ENCODE data around the gene SLC37A1. TPM values are rescaled to one million over a fixed set of nuclear protein-coding genes. Genes with fewer than 3 reads are reported as not detected.

Gene SLC37A1
- total RNA-seq, 1 experiment from 2014 or later: 15.0 TPM

- no peaks in the 10 kb centered on the region for H3K79me2 ChIP-seq (ENCODE audit: insufficient read depth, low read length)
- DNase-seq (ENCODE audit: low read depth, low spot score) (no peak), ATAC-seq (no peak)
- POLR2A ChIA-PET: no interaction called here
- H3K27ac ChIP-seq (ENCODE audit: low read depth, low read length): no peak overlapping the region
- H3K27me3 ChIP-seq (ENCODE audit: insufficient read depth, low read length): no peaks in the 10 kb centered on the region
- H3K4me3 ChIP-seq (replicated peaks in 1 of 2; ENCODE audit: low read depth in 1 of 2, low read length in 2 of 2): no peak overlapping the region
- H3K9me3 ChIP-seq (ENCODE audit: control insufficient read depth in 1 of 2, insufficient read depth in 1 of 2, low read depth in 1 of 2, low read length in 2 of 2): no peaks in the 10 kb centered on the region
- no peaks in the 10 kb centered on the region for H3K9me2 ChIP-seq (ENCODE audit: insufficient read depth)
- H3K36me3 ChIP-seq (ENCODE audit: control insufficient read depth in 1 of 2, insufficient read depth in 2 of 2, low read length in 2 of 2): no peaks in the 10 kb centered on the region
- intact Hi-C loops (cut with micrococcal nuclease): loop anchor here (2.0 kb wide), 1 partner anchor 71 kb away; no protein-coding TSS in a partner anchor
- no peaks in the 10 kb centered on the region for H4K20me1 ChIP-seq (ENCODE audit: insufficient read depth)
- no peak for TF ChIP-seq ZFX (IDR thresholded peaks at IDR 0.05)
- no peak for TF ChIP-seq ZNF274 (IDR thresholded peaks at IDR 0.05; ENCODE audit: low read depth, low read length)
- TF ChIP-seq ATF3 (IDR thresholded peaks at IDR 0.05): no peak
- TF ChIP-seq EZH2 (IDR thresholded peaks at IDR 0.05): no peak
- no peak for TF ChIP-seq RAD21 (IDR thresholded peaks at IDR 0.05; ENCODE audit: low read depth)
- no peak for TF ChIP-seq SP1 (IDR thresholded peaks at IDR 0.05; ENCODE audit: low read depth)
- TF ChIP-seq ELF1 (IDR thresholded peaks at IDR 0.05; ENCODE audit: borderline replicate concordance, low read depth): no peak
- TF ChIP-seq SRF (IDR thresholded peaks at IDR 0.05; ENCODE audit: low read depth): no peak
- no peak for TF ChIP-seq ZBTB33 (IDR thresholded peaks at IDR 0.05; ENCODE audit: extremely low read depth, insufficient replicate concordance, low read length)
- CTCF ChIA-PET: no interaction called here
- no peak overlapping the region for H3K9ac ChIP-seq (ENCODE audit: low read length)
- H2AFZ ChIP-seq (ENCODE audit: low read depth, low read length, poor library complexity, severe bottlenecking): no peak overlapping the region
- H3K4me1 ChIP-seq (ENCODE audit: control insufficient read depth in 1 of 2, insufficient read depth in 2 of 2, low read length in 2 of 2): peaks cover 3 to 15% of the 10 kb centered on the region in 2 experiments; a peak in 1 of 4 replicates
- no TSS peak for BruUV-seq (replicated peaks)
- H3K4me2 ChIP-seq (ENCODE audit: low read length): no peak overlapping the region
- RAD21 ChIA-PET (ENCODE audit: low non-redundant PET in 1 of 2, low total read pairs in 2 of 2, uncharacterized antibody in 2 of 2, unreplicated experiment in 2 of 2): no interaction called here
These were observed 47.9 kb upstream of the SLC37A1 start for GRCh38 chr21:42465803-42466127.

All from HCT116 (cell line).